HG03575 (cell line): ENCODE measurements around the gene C1QTNF9.
"Not testable (repeated sequence)": the region's sequence is repeated elsewhere in the genome, so short reads cannot be mapped to it uniquely, and the experiment has no call there.

ENCODE experiments used
- ATAC-seq: cut with Tn5 transposase; IDR thresholded peaks from one replicate; pipeline ENCODE4 v1.9.1; 2021; ENCODE audit not compliant: unreplicated experiment, insufficient number of reproducible peaks, low FRiP score; ENCODE audit errors: extremely low read depth

The C1QTNF9 gene

GRCh38 chr13:24317835-24318234 lies 8.5 kb downstream of the C1QTNF9 start:
- ATAC-seq, result not testable (repeated sequence)

GRCh38 chr13:24318878-24319277 lies 9.5 kb downstream of the C1QTNF9 start:
- ATAC-seq, result not testable (repeated sequence)

DNA sequence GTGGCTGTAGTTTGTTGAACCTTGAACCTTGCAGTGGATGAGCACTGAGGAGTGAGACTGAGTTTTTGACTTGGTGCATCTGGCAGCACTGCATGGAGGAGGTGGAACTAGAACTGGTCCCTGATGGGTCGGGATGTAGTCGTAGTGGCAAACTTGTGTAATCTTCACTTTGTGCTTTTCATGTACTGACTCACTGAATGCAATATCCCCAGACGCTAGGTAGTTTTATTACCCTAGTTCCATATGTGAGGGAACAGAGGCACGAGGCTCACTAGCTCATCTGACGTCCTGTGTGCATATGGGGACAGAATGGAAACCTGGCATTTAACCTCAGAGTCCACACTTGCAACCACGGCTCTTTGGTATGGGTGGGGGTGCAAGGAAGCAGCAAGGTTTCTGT lies 10.3 kb downstream of the C1QTNF9 start:
- not testable (repeated sequence) for ATAC-seq

DNA sequence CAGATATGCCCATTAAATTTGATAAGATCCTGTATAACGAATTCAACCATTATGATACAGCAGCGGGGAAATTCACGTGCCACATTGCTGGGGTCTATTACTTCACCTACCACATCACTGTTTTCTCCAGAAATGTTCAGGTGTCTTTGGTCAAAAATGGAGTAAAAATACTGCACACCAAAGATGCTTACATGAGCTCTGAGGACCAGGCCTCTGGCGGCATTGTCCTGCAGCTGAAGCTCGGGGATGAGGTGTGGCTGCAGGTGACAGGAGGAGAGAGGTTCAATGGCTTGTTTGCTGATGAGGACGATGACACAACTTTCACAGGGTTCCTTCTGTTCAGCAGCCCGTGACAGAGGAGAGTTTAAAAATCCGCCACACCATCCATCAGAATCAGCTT lies 12.0 kb downstream of the C1QTNF9 start:
- not testable (repeated sequence) for ATAC-seq

- ATAC-seq, result not testable (repeated sequence)
These were observed 13.1 kb downstream of the C1QTNF9 start for GRCh38 chr13:24322470-24322869.

- ATAC-seq, result no peak
These were observed 13.8 kb downstream of the C1QTNF9 start for GRCh38 chr13:24323036-24323738.

GRCh38 chr13:24323739-24324075 lies 14.3 kb downstream of the C1QTNF9 start:
- no peak for ATAC-seq

GRCh38 chr13:24327598-24327997 lies 18.2 kb downstream of the C1QTNF9 start:
- not testable (repeated sequence) for ATAC-seq

- no peak for ATAC-seq
These were observed 18.8 kb downstream of the C1QTNF9 start for GRCh38 chr13:24328145-24328544.

DNA sequence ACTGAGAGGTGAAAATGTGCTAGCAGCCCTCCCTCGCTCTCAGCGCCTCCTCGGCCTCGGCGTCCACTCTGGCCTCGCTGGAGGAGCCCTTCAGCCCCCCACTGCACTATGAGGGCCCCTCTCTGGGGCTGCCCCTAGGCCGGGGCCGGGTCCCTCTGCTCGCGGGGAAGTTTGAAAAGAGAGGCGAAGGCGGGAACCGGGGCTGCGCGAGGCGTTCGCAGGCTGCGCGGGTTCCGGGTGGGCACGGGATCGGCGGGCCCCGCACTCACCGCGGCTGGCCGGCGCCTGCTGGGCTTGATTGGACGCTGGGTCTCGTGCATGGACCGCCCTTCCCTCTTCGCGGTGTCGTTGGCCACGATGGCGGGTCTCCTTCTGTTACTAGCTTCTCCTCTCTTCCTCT lies 29.3 kb downstream of the C1QTNF9 start:
- no peak for ATAC-seq

GRCh38 chr13:24339937-24340607 lies 30.7 kb downstream of the C1QTNF9 start:
- ATAC-seq, result no peak

GRCh38 chr13:24340608-24340955 lies 31.2 kb downstream of the C1QTNF9 start:
- ATAC-seq, result no peak

DNA sequence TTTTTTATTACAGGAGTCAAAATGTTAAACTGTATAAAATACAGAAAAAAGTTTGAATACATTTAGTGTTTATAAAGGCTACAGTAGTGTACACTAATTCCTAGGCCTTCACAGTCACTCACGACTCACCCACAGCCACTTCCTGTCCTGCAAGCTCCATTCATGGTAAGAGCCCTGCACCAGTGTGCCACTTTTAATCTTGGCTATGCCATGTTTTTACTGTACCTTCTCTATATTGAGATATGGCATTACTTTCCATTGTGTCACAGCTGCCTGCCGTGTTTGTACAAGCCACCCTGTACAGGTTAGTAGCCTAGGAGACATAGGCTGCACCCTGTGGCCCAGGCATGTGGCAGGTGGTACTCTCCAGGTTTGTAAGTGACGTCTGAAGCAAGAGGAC lies 32.1 kb downstream of the C1QTNF9 start:
- no peak for ATAC-seq

DNA sequence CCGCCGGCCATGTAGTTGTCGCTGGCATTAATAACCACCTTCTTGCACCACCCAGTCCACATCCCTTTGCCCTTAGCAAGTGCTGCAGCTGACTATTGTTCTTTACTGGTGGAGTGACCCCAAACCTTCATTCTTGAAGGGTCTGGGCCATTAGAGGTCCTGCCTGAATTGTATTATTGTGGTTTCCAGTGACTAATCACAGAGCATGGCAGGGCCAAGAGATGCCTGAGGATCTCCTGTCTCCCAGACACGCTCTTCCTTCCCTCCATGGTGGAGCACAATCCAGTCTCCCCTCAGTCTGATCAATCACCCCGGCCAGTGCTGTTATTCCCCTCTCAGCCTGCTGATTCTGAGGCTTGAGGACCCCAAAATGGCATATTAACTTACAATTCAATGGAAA lies 39.0 kb downstream of the C1QTNF9 start:
- ATAC-seq, result no peak

- ATAC-seq, result no peak
These were observed 39.6 kb downstream of the C1QTNF9 start for GRCh38 chr13:24348797-24349515.

- not testable (repeated sequence) for ATAC-seq
These were observed 40.6 kb downstream of the C1QTNF9 start for GRCh38 chr13:24349778-24350664.

DNA sequence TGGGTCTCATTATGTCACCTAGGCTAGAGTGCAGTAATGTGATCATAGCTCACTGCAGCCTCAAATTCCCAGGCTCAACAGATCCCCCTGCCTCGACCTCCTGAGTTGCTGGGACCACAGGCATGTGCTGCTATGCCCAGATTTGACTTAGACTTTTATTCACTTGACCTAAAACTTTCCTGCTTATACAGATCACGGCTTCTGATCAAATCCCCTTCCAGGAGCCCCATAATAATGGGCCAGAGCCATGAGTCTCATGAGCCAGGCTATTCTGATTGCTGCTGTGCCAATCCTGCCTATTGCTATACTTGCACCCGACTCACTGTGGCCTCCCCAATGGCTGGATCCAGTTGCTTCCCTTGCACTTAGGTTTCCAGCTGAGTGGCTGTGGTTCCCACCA lies 42.0 kb downstream of the C1QTNF9 start:
- ATAC-seq, result no peak

GRCh38 chr13:24353736-24354135 lies 44.4 kb downstream of the C1QTNF9 start:
- no peak for ATAC-seq

- no peak for ATAC-seq
These were observed 45.7 kb downstream of the C1QTNF9 start for GRCh38 chr13:24355103-24355502.
